Fibroblast of skin of back (primary cell): ENCODE measurements around the gene PKM.

Source experiments
- DNase-seq: peaks from one replicate; pipeline ENCODE4 v3.0.0-alpha.2; 2013

Gene PKM

DNA sequence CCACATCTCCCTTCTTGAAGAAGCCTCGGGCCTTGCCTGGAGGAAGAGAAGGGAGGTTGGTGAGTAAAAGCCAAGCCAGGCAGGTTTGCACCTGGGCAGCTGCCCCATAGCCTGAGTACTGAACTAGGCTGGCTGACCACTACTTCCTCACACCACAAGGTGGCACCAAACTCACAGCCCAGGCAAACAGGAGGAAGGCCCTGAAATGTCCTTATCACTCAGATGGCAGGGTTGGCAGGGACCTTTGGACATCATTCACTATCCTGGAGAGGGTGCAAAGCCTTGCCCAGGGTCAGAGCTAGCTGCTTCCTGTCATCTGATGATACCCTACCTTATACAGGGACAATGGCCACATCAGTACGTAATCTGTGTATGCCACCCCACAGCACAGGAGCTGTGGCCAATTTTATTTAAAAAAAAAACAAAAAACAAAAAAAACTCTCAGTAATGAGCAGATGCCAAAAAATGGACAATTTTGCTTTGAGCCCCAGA is 31.2 kb downstream of the PKM start:
- DNase-seq, result peak; percentile 72

DNA sequence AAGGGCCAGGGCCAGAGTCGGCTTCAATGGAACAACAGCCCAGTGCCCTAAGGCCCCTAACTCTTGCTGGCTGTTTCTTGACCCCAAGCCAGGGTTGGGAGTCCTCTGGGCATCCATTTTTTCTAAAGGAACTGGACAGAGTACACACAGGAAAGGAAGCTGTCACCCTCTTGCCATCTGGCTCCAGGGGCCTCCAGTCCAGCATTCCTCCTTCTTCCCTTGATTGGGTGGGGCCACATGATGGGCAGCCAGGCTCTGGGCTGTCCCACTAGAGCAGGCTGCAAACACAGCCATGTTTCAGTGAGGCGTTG is 31.8 kb downstream of the PKM start:
- DNase-seq, result no peak

- no peak for DNase-seq
Measured at GRCh38 chr15:72198356-72199204, 32.4 kb downstream of the PKM start.

DNA sequence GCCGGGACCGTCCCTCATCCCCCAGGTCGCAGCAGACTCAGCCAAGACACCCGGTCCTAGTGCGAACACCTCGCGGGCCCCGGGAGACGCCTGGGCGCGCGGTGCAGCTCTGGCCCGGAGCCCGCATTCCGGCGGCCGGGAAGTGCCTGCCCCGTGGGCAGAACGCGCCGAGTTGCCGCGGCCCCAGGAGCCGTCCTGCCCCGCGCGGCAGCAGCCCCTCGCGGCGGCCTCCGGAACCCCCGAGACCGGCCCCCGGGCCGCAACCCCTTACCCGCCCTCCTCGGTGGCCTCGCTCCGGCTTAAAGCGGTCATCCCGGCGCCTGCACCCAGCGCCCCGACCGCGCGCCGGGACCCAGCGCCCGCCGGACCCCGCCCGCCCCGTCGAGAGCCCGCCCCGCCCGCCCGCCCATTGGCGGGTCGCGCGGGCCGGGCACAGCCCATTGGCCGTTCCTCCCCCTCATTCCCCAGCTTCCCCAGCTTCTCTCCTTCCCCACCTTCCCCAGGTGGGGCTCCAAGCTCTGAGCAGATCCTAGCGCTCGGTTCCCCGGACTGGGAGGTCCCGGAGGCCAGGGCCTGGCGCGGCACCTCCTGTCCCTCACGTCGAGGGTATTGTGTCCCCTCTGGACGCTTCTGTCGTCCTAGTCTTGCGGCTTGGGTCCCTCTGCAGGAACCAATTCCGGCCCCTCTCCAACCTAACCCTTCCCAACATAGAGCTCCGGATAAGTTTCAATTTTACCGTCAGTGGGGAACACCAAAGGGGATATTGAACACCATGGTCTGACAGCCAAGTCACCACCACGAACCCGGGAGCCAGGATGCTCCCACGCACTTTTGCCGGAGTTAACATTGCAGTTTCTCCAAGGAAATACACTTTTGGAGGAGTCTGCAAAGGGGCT is 33.3 kb downstream of the PKM start, which contains the start of gene GRAMD2A:
GRAMD2A (minus strand) TSS at position 328 of the 896 bp plus-strand sequence.
- DNase-seq, result peak; percentile 46

DNA sequence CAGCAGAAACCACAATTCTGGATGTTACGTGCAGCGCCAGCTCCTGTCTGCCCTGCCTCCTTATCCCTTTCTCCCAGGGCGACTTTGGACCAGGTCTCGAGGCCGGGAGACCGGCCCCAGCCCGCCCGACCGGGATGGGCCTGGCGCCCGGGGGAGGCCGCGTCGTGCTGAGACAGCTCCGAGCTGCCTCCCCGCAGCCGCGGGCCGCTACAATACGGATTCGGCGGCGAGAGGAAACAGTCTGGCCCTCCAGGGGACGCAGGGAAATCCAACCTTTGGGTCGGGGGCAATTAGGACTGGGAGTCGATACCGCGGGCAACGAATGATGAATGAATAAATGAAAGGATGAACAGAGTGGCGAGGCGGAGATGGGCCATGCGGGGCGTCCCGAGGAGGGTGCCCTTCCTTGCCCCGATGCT is 33.9 kb downstream of the PKM start:
- no peak for DNase-seq

GRCh38 chr15:72196409-72197040 is 34.5 kb downstream of the PKM start:
- no peak for DNase-seq

GRCh38 chr15:72195101-72195511 is 35.9 kb downstream of the PKM start:
- peak; percentile 12 for DNase-seq

DNA sequence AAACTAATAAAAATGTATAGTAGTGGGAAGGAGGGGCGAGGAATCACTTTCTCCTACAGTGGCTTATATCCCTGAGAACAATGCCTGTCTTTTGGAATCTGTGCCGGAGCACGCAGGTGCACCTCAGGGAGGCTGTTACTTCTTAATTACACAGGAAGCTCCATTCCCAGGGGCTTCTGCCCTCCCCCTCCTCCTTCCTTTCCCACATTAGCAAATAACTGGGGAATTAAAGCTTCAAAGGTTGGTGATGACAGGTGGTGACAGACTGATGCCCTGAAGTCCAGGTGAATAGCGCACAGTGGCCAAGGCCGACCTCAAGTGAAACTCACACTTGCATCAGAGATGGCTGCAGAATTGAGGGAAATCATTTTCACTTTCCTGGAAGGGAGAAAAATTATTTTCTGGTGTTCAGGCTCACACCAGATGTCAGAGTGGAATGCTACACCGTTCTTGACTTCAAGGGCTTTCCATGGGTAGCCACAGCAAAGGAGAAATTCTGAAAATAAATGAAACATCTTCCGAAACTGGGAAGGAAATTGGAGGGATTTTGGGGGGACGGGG is 37.1 kb downstream of the PKM start:
- no peak for DNase-seq

DNA sequence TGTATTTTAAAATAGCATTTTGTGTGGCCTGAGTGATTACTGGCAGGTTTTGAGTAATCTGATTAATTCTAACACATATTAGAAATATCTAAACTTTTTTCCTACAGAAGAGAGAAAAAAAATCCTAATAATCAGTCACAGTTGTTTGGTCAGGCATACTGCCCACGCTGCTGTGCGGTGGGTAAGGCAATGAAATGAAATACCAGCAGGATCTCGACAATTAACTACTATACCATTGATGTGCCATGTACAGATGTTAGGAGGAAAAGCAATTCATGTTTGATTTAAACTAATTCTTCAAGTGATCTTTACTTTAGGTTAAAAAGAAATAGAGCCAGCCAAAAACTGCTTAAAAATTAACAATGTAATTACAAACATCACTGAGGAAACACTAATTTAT is 38.6 kb downstream of the PKM start:
- DNase-seq, result no peak

DNA sequence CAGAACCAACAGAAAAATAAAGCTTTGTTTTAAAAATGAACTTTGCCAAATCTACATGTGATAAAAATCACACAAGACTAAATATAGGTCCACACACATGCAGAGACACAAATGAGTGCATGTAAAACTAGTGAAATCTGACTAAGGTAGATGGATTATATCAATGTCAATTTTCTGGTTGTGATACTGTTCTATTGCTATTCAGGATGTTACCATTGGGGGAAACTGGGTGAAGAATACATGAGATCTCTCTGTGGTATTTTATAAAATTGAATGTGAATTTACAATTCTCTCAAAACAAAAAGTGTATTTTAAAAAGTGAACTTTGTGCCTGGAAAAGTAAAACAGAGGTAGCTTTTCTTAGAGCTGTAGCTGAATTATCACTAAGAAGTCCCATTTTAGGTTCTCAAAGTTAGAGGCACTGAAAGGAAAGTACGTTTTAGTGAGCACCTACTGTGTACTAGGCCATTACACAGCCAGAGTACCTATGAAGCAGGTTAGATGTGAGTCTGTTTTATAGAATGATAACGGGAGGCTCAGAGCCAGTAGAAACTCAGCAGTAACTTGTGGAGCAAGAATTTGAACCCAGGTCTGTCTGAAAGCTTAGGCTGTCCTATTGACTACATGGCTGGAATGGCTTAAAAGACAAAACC is 41.6 kb downstream of the PKM start:
- DNase-seq, result no peak

DNA sequence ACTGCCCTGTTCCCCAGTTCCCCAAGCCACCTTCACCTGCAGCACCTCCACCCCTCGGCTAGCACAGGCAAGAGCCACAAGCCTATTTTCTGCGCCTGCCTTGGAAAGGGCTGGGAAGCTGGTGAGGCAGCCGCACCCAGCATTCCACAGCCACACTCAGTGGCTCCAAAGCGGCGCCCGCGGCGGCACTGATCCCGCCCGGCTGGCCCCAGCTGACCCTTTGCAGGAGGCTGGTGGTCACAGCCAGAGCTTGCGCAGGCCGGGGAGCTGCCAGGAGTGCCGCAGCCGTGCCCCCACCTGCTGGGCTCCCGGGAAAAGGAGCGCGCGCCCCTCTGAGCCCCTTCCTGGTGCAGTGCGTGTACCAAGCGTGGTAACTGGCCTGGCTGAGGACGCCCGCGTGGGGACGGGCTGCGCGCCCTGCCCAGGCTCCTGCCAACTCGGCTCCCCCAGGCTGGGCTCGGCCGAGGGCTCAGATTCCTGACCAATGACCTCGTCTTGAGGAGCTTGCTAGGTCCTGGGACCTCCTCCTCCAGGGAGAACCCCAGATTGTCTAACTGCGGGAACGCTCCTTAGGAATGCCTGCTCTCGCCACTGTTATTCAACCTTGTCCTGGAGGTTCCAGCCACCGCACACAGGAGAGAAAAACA is 46.7 kb downstream of the PKM start:
- peak; percentile 52 for DNase-seq

- no peak for DNase-seq
Measured at GRCh38 chr15:72183781-72184164, 47.2 kb downstream of the PKM start.

DNA sequence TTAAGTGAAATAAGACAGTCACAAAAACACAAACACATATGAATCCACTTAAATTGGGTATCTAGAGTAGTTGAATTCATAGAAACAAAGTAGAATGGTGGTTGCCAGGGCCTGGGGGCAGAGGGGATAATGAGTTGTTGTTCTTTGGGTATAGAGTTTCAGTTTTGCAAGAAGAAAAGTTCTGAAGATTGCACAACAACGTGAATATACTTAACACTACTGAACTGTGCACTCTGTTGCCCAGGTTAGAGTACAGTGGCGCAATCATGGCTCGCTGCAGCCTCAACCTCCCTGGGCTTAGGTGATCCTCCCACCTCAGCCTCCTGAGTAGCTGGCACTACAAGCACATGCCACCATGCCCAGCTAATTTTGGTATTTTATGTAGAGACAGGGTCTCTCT is 48.3 kb downstream of the PKM start:
- DNase-seq, result no peak

- no peak for DNase-seq
Measured at GRCh38 chr15:72182244-72182643, 48.7 kb downstream of the PKM start.

DNA sequence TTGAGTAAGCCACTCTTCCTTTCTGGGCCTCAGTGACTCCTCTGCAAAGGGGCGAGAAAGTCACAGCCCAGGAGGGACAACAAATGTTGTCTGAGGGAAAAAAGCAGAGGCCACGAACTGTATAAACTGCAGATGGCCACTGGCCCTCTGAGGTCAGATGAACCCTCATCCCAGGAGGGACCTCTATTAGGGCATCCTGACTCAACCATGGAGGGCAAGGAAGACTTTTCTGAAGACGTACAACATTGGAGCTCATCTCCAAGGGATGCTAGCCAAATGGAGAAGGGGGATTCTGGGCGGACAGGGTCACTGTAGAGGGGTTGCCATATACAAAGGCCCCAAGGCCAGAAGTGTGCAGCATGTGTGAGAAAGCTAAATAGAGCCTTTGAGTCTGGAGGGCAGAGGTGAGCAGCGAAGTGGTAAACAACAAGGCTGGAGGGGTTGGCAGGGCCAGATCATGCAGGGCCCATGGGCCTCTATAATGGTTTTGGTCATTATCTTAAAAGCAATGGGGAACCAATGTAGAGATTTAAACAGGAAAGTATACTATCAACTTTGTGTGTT is 50.1 kb downstream of the PKM start:
- DNase-seq, result no peak

GRCh38 chr15:72179950-72180581 is 50.9 kb downstream of the PKM start:
- DNase-seq, result peak; percentile 18

DNA sequence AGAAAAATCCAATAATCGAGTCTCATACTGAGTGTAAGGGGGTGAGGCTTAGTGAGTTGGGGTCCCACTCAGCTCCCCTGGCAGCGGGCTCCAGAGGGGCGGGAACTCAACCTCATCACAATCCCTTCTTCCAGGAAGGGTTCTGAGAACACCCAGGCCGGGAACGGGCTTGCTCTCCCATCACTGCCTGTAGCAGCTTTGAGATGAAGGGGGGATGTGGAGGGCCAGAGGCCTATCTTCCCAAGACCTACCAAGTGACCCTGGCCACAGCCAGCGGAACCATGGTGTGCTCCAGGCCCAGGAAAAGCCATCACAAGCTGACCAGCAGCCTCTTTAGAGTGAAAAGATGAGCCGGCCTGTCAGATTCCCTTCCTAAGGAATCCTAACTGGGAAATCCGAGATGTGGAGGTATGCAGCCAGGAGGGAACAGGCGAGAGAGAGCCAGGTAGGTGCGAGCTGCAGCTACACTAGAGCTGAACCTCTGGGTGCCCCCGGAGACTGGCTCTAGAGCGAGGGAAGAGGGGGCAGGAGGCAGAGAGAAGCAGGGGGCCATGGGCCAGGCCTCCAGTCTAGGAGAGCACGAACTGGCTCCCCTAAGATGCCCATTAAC is 51.9 kb downstream of the PKM start:
- DNase-seq, result no peak

- DNase-seq, result no peak
Measured at GRCh38 chr15:72176743-72177142, 54.2 kb downstream of the PKM start.

- DNase-seq, result no peak
Measured at GRCh38 chr15:72176159-72176558, 54.8 kb downstream of the PKM start.
